ENCODE data around the gene ZNF813.
"Not testable (repeated sequence)": the region's sequence is repeated elsewhere in the genome, so short reads cannot be mapped to it uniquely, and the experiment has no call there.

ZNF813 gene

DNA sequence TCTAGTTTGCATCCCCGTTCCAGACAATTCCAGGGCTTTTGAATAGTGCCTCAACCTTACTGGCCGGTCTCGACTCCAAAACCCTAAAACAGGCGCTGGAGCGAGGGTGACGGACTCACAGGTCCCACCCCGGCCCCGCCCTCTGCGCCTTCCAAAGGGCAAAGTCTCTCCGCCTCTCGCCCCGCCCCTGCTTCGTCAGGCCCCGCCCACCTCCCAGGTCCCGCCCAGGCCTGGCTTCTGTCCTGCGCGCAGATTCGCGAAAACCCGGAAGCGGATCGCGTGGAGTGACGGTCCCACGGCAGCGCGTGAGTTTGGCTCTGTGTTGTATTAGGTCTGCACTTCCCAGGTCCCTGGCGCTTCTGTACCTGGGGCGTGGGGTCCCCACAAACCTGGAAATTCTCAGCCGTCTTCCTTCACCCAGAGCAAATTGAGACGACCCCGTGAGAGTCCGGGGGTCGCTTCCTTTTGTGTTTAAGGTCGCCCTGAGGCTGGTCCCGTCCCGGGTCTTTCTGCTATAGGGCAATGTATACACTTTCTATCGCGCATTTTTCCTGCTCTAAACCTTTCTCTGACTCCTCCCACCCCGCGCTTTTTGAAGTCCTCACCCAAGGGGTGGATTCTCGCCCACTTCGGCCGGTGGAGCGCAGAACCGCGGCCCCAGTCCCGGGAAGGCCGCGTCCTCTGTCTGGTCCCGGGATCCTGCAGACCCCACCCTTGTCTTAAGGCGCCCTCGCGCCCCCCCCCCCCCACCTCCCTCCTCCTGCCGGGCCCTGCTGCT is at the start of gene ZNF813:
TSS of gene ZNF813 (plus strand) at position 249 of the 778 bp plus-strand sequence. CDS start 16,090 bp downstream, outside the sequence.
- peak; percentile 95 for DNase-seq (ENCODE audit: low read depth, low spot score)

DNA sequence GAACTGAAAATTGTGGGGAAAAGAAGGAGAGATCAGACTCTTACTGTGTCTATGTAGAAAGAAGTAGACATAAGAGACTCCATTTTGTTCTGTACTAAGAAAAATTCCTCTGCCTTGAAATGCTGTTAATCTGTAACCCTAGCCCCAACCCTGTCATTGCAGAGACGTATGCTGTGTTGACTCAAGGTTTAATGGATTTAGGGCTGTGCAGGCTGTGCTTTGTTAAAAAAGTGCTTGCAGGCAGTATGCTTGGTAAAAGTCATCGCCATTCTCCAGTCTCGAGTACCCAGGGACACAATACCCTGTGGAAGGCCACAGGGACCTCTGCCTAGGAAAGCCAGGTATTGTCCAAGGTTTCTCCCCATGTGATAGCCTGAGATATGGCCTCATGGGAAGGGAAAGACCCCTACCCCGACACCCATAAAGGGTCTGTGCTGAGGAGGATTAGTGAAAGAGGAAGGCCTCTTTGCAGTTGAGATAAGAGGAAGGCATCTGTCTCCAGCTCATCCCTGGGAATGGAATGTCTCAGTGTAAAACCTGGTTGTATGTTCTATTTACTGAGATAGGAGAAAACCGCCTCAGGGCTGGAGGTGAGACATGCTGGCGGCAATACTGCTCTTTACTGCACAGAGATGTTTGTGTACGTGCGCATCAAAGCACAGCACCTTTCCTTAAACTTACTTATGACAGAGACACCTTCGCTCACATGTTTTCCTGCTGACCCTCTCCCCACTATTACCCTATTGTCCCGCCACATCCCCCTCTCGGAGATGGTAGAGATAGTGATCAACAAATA is 46.8 kb upstream of the ZNF813 start:
- not testable (repeated sequence) for DNase-seq (ENCODE audit: low read depth, low spot score)

DNA sequence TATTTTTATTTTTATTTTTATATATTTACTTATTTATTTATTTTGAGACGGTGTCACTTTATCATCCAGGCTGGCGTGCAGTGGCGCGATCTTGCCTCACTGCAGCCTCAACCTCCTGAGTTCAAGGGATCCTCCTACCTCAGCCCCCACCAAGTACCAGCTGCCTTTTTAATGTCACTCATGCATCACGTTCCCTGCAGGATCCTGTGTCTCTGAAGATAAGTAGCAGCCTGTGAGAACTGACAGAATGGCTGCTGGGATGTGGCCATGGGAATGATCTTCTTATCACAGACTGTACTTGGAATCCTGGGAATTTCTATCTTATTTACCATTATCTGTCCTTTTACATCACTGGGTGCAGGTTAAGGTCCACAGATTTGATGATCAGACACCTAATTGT is 45.0 kb upstream of the ZNF813 start:
- DNase-seq (ENCODE audit: low read depth, low spot score): no peak

DNA sequence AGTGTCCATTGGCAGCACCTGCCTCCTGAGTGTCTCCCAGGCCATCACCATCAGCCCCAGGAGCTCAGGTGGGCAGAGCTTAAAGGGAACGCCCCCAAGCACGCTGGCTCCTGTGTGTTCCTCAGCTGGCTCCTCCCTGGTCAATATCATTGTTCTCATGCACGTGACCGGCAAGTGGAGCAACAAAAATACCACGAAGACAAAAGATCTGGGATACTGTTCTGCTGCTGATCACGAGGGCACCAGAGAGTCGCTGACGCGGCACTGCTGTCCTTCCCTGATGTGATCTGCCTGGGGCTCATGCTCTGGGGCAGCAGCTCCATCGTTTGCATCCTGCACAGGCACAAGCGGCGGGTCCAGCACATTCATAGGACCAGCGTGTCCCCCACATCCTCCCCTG is 44.5 kb upstream of the ZNF813 start:
- not testable (repeated sequence) for DNase-seq (ENCODE audit: low read depth, low spot score)

DNA sequence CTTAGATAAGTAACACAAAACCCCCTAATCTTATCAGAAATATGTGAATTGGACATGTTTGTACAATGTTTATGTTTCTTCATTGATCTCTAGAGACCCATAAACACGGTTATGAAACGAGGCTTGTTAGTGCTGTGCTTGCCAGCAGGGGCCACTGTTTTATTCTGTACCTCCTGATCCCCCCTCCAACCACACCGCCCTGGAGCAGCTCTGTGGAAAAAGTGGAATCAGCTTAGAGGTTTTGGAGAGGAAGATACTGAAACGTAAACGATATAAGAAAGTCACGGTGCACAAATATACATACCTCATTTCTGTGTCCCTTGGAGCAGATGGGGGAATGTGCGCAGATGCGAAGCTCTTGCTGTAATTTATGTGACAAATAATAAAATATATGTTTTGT is 43.9 kb upstream of the ZNF813 start:
- DNase-seq (ENCODE audit: low read depth, low spot score): peak; percentile 10

DNA sequence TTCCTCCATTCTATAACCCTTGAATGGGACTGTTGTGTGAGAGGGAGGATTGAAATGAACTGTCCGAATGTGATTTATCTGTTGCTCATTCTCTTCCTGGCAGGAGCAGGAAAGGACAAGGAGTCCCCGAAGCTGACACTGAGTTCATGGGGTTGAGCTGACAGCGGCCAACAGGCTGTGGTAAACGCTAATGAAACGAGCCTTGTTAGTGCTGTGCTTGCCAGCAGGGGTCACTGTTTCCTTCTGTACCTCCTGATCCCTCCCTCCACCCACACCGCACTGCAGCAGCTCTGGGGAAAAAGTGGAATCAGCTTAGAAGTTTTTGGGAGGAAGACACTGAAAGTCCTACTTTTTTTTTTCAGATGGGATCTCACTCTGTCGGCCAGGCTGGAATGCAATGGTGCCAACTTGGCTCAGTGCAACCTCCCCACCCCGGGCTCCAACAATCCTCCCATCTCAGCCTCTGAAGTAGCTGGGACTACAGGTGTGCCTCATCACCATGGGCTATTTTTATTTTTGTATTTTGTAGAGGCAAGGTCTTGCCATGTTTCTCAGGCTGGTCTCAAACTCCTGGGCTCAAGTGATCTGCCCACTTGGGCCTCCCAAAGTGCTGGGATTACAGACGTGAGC is 42.5 kb upstream of the ZNF813 start:
- peak; percentile 78 for DNase-seq (ENCODE audit: low read depth, low spot score)

DNA sequence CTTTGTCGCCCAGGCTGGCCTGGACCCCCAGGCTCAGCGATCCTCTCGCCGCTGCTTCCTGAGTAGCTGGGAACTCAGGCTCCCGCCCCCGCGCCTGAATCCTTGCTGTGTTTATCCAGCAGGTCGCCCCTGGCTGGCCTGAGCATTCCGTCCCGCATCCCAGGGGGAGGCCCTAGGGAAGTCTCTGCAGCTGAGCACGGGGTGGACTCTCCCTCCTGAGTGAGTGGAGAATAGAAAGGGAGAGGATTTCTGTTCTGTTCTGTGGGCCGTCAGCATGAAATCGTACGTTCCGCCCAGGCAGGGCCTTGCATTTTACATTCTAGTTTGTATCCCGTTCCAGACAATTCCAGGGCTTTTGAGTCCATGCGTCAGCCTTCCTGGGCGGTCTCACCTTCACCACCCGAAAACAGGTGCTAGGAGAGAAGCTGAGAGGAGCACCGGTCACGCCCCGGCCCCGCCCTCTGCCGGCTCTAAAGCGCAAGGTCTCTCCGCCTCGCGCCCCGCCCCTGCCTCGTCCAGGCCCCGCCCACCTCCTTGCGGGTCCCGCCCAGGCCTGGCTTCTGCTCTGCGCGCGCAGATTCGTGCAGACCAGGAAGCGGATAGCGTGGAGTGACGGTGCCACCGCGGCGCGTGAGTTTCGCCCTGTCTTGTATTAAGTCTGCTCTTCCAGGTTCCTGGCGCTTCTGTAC is 36.0 kb upstream of the ZNF813 start, which contains the start of gene ZNF761:
TSS of gene ZNF761 (plus strand) at position 586 of the 689 bp plus-strand sequence. CDS start 15,285 bp downstream, outside the sequence.
- DNase-seq (ENCODE audit: low read depth, low spot score): peak; percentile 97

DNA sequence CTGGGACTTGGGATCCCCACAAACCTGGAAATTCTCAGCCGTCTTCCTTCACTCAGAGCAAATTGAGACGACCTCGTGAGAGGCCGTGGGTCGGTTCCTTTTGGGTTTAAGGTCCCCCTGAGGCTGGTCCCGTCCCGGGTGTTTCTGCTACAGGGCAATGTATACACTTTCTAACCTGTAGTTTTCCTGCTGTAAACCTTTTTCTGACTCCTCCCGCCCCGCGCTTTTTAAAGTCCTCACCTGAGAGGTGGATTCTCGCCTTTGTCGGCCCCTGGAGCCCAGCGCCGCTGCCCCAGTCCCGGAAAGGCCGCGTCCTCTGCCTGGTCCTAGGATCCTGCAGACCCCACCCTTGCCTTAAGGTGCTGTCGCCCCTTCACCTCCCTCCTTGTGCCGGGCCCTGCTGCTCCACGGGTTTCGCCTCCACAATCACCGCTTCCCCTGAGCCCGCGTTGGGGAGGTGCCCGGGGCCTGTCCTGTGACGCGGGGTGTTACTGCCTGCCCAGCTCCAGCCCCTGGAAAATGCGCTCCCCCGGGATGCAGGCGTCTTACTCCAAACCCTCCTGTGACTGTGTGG is 35.4 kb upstream of the ZNF813 start:
- peak; percentile 55 for DNase-seq (ENCODE audit: low read depth, low spot score)

DNA sequence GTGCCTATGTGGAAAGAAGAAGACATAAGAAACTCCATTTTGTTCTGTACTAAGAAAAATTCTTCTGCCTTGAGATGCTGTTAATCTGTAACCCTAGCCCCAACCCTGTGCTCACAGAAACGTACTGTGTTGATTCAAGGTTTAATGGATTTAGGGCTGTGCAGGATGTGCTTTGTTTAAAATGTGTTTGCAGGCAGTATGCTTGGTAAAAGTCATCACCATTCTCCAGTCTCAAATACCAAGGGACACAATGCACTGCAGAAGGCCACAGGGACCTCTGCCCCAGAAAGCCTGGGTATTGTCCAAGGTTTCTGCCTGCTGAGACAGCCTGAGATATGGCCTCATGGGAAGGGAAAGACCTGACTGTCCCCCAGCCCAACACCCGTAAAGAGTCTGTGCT is 23.7 kb upstream of the ZNF813 start:
- not testable (repeated sequence) for DNase-seq (ENCODE audit: low read depth, low spot score)

DNA sequence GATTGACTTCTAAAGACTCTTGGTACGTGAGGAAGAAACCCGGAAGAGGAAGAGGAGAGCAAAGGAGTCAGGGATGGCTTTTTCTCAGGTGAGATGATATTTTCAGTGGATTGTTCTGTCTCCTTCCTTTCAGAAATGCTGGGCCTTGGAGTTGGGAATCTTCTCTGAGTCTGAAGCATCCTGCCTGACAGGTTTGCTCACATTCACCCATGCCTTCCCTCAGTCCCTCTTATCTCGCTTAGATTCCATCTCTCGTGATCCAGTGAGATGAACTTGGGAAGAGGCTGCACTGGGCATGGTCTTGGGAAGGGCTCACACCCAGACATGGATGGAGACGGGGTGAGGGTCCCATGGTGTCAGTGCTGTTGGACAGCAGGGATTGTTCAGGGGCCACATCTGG is 20.3 kb upstream of the ZNF813 start:
- DNase-seq (ENCODE audit: low read depth, low spot score): not testable (repeated sequence)

DNA sequence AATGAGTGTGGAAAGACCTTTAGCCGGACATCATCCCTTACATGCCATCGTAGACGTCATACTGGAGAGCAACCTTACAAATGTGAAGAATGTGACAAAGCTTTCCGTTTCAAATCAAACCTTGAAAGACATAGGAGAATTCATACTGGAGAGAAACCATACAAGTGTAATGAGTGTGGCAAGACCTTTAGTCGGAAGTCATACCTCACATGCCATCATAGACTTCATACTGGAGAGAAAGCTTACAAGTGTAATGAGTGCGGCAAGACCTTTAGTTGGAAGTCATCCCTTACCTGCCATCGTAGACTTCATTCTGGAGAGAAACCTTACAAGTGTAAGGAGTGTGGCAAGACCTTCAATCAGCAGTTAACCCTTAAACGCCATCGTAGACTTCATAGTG is 11.7 kb upstream of the ZNF813 start:
- DNase-seq (ENCODE audit: low read depth, low spot score): no peak

DNA sequence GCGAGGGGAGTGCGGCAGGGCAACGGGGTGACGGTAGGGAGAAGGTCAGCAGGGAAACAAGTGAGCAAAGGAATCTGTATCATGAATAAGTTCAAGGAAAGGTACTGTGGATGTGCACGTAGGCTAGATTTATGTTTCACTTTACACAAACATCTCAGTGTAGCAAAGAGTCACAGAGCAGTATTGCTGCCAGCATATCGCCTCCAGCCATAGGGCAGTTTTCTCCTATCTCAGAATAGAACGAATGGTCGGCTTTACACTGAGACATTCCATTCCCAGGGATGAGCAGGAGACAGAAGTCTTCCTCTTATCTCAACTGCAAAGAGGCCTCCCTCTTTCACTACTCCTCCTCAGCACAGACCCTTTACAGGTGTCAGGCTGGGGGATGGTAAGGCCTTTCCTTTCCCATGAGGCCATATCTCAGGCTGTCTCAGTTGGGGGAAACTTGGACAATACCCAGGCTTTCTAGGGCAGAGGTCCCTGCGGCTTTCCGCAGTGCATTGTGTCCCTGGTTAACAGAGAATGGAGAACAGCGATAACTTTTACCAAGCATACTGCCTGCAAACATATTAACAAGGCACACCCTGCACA is 7.3 kb upstream of the ZNF813 start:
- not testable (repeated sequence) for DNase-seq (ENCODE audit: low read depth, low spot score)

DNA sequence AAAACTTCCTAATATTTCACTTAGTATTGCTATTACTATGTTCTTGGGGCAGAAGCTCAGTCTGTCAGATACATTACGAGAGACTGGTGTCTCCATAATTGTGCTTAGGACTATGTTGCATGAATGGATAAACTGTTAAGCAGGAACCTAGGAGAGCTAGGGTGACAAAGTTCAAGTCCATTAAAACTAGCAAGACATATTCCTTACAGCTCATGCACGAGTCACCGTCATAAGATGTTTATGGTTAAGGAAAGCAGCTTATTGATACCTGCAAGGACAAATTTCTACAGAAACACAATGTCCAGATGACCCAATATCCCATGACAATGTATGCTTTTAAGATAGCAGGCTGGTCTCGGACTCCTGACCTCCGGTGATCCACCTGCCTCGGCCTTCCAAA is 5.7 kb upstream of the ZNF813 start:
- no peak for DNase-seq (ENCODE audit: low read depth, low spot score)

DNA sequence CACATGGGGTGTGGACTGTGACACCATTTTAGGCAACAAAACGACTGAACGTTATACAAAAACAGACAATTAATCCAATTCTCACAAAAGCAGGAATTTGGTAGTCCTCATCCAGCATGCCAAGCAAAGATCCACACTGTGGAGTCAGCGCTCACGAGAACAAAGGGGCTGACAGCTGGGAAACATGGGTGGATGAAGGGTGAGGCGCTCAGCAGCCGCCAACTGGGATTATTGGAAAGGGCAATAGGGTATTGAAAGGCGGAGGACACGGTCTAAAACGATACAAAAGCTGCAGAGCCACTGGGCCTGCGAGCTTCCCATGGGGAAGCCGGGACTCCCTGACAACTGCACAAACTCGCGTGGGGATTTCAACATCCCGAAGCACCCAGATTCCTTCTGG is 4.7 kb upstream of the ZNF813 start:
- DNase-seq (ENCODE audit: low read depth, low spot score): no peak

DNA sequence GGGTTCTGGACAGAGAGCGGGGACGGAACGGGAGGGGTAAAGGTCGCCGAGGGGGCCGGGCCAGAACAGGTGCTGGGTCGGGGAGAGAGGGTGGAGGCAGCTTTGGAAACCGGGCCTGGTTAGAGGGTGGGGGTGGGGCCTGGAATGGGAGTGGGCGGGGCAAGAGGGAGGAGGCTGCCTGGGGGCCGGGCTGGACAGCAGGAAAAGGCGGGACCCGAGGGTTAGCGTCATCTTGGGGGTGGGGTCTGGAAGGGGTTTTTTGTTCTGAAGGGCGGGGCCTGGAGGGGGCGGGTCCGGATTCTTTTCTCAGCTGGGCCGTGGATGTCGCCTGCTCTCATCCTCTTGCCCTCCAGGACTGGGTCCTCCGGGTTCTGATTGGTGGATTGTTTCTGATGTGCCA is 4.3 kb upstream of the ZNF813 start:
- DNase-seq (ENCODE audit: low read depth, low spot score): peak; percentile 37

DNA sequence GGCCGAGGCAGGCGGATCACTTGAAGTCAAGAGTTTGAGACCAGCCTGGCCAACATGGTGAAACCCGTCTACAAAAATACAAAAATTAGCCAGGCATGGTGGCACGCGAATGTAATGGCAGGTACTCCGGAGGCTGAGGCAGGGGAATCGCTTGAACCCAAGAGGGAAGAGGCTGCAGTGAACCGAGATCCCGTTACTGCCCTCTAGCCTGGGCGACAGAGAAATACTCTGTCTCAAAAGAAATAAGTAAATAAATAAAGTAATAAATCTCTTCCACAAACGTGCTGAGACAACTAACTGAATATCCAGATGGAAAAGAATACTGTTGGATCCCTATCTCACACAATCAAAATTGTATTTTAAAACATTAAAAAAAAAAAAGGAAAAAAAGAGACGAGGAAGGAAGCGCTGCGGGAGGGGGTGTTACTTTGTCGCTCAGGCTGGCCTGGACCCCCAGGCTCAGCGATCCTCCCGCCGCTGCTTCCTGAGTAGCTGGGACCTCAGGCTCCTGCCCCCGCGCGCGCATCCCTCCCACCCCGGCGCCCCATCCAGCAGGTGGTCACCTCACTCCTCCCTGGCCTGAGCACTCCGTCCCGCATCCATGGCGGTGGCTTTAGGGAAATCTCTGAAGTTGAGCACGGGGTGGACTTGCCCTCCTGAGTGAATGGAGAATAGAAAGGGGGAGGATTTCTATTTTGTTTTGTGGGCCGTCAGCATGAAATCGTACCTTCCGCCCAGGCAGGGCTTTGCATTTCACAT is 628 bp upstream of the ZNF813 start:
- DNase-seq (ENCODE audit: low read depth, low spot score): no peak

DNA sequence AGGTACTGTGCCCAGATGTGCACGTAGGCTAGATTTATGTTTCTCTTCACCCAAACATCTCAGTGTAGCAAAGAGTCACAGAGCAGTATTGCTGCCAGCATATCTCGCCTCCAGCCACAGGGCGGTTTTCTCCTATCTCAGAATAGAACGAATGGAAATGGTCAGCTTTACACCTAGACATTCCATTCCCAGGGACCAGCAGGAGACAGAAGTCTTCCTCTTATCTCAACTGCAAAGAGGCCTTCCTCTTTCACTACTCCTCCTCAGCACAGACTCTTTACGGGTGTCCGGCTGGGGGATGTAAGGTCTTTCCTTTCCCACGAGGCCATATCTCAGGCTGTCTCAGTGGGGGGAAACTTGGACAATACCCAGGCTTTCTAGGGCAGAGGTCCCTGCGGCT is 1.1 kb downstream of the ZNF813 start:
- DNase-seq (ENCODE audit: low read depth, low spot score): not testable (repeated sequence)

DNA sequence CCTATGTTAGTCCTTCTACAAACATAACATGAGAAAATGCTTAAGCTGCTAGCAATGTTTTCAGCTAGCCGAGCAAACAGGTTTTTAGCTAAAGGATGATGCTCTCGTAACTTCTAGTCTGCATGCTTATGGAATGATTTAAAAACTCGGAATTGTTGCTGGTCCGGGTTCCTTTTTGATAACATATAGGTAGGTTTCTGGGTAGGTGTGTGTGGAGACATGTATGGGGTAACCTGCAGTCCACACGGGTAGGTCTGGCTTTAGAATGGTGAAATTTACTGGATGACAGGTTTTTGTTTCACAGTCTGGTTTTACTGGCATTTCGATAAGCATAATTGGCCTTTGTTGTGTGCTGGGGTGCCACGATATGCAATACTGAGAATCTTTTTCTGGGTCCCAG is 4.4 kb downstream of the ZNF813 start:
- DNase-seq (ENCODE audit: low read depth, low spot score): no peak

DNA sequence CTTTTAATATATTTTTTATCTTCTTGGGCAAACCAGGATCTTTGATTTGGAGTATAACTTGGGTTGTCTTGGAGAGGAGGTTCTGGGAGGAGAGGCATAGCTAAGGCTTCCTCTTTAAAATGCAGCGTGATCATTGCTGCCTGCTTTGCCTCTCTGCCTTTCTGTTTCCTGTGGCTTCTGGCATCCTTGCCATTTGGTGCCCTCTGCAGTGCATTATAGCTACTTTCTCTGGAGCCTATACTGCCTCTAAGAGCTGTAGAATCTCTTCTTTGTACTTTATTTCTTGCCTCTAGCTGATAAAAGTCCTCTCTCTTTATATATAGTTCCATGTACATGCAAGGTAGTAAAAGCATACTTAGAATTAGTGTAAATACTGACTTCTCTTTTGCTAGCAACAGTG is 7.3 kb downstream of the ZNF813 start:
- not testable (repeated sequence) for DNase-seq (ENCODE audit: low read depth, low spot score)

DNA sequence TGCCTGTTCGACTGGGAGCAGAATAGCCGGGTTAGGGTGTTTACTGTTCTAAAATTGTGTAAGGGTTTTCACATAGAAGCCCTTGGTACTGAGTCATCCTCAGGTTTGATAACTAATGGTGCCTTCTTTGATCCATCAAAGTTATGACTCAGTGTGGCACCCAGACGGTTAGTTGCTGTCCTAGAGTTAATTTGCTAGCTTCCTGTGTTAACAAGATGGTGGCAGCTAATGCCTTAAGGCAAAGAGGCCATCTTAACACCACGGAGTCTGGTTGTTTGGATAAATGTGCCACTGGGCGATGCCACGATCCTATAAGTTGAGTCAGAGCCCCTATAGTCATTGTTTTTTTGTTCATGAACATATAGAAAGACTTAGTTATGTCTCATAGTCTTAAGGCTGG is 7.9 kb downstream of the ZNF813 start:
- not testable (repeated sequence) for DNase-seq (ENCODE audit: low read depth, low spot score)
